Tibial nerve (tissue), 4 donors: Measurements from ENCODE around the gene ST6GALNAC1.

Source experiments
- EP300 ChIP-seq, 2 donors: sonication (generic); formaldehyde crosslinking; IDR thresholded peaks; one replicate each; pipeline ENCODE4 v1.6.1; 2017; ENCODE audit warnings: antibody characterized with exemption in 2 of 2, mild to moderate bottlenecking in 1 of 2
- POLR2A ChIP-seq, 2 donors: fragments of 450-650 bp; IDR thresholded peaks; one replicate each; pipeline ENCODE4 v1.6.1; 2017; ENCODE audit warnings: antibody characterized with exemption in 2 of 2, mild to moderate bottlenecking in 2 of 2, moderate library complexity in 2 of 2
- TF ChIP-seq, protein P1 (sequence below), 5 experiments: fragments of 200-600 bp in 3 of 5; fragments of 450-650 bp in 2 of 5; sonication (generic) in 3 of 5; IDR thresholded peaks; one replicate each; pipeline ENCODE4 v1.5.1; 2016 to 2019; ENCODE audit warnings: antibody characterized with exemption in 5 of 5, mild to moderate bottlenecking in 3 of 5, moderate library complexity in 2 of 5

- TF ChIP-seq, protein P1, sequence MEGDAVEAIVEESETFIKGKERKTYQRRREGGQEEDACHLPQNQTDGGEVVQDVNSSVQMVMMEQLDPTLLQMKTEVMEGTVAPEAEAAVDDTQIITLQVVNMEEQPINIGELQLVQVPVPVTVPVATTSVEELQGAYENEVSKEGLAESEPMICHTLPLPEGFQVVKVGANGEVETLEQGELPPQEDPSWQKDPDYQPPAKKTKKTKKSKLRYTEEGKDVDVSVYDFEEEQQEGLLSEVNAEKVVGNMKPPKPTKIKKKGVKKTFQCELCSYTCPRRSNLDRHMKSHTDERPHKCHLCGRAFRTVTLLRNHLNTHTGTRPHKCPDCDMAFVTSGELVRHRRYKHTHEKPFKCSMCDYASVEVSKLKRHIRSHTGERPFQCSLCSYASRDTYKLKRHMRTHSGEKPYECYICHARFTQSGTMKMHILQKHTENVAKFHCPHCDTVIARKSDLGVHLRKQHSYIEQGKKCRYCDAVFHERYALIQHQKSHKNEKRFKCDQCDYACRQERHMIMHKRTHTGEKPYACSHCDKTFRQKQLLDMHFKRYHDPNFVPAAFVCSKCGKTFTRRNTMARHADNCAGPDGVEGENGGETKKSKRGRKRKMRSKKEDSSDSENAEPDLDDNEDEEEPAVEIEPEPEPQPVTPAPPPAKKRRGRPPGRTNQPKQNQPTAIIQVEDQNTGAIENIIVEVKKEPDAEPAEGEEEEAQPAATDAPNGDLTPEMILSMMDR (IDR thresholded peaks at IDR 0.05) = no peak
- TF ChIP-seq EP300 (IDR thresholded peaks at IDR 0.05) (no peak), POLR2A (IDR thresholded peaks at IDR 0.05) (no peak)
These were observed 41.8 kb upstream of the ST6GALNAC1 start for GRCh38 chr17:76685366-76685765.
